Measurements from ENCODE around the gene TMA7. TPM values are rescaled to one million over a fixed set of nuclear protein-coding genes. Genes with fewer than 3 reads are reported as not detected.

Gene TMA7
- total and polyA plus RNA-seq, 2 of the 13 experiments (the other 11 are each of a cell fraction or from before 2014, with no cell fraction given) = 100 to 486 TPM

DNA sequence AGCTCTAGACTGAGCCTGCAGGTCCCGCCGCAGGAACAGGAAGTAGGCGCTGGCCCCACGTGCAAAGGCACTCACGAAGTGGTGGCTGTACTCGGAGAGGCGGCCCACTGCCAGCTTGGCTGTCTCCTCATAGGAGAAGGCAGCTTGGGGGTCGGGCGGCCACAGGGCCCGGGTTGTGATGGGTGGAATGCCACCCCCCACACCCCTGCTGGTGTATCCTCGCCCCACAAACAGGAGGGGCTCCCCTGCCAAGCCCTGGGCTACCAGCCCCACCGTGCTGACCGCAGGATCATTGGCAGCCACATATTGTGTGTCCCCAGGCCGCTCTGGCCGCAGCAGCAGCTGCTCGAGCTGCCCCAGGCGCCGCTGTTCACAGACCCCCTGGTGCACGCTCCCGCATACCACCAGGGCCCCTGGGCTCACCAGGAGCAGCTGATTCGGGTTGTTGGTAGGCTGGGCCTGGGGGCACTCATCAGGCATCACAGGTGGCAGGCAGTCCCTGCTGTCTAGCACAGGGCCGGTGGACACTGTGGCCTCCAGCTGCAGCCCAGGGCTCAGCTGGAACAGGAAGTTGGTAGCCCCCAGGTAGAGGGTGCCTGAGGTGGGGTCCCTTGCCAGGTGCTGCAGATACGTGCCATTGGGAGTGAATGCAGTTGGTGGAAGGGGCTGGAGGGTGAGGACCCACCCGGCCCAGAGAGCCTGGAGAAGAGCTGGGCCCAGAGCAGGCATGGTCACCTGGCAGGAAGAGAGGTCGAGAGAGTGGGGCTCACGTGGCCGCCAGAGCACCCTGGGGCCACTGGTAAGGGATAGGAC lies 16.0 kb upstream of the TMA7 start (continued):
- peak; percentile 28 for TF ChIP-seq AGO1 (IDR thresholded peaks at IDR 0.05; ENCODE audit: low read depth, low read length, poor library complexity, severe bottlenecking)
- no peak for TF ChIP-seq BORCS8-MEF2B (CRISPR knock-in tag; IDR thresholded peaks at IDR 0.05)
- no peak for TF ChIP-seq CEBPB (IDR thresholded peaks at IDR 0.05; ENCODE audit: borderline replicate concordance, low read depth, low read length)
- TF ChIP-seq ZNF761 (CRISPR knock-in tag; conservative IDR thresholded peaks at IDR 0.05) = no peak
- TF ChIP-seq AGO2 (optimal IDR thresholded peaks at IDR 0.05; ENCODE audit: low read depth, low read length) = peak; percentile 93
- peak; percentile 81 for TF ChIP-seq RBFOX2 (IDR thresholded peaks at IDR 0.05; ENCODE audit: low read depth, low read length)
- TF ChIP-seq ZSCAN22 (CRISPR knock-in tag; IDR thresholded peaks at IDR 0.05) = no peak
- no peak for TF ChIP-seq SRSF9 (IDR thresholded peaks at IDR 0.05; ENCODE audit: borderline replicate concordance, insufficient read depth, low read depth, low read length, poor library complexity, severe bottlenecking)
- 0 out of 2 replicates have a peak, but pooled peaks have one; percentile 18 for TF ChIP-seq HNRNPL (IDR thresholded peaks at IDR 0.05; ENCODE audit: low read depth, low read length)

DNA sequence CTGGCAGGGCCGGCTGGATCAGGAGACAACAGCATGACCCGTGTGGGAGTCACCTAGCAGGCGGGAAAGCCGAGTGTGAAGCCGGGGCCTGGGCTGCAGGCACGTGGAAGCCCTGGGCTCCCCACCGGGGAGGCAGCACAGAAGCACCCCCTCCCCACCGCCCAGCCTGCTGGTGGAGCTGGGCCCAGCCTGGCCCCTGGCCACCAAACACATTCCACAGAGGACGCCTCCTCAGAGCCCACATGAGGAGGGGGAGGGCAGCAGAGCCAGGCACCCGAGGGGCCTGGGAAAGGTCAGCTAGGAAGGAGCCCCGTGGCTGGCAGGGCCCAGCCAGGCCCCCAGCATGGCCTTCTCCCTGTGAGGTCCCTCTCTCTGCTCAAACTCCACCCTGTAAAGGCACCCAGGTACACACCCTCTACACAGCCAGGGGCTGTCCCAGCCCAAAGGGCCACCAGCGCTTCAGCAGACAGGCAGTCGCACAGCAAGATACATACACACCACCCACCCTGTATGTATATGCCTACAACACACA lies 14.7 kb upstream of the TMA7 start:
- Histone ChIP-seq H3K4me1 (ENCODE audit: insufficient read depth, low read length) (peaks cover 68% of the 10 kb centered on the region), H3K9ac (ENCODE audit: insufficient read depth, low read depth, low read length) (peak overlapping the region; percentile 96), H3K9me3 (ENCODE audit: low read length) (no peaks in the 10 kb centered on the region), H3K27me3 (ENCODE audit: control insufficient read depth in 1 of 2, insufficient read depth in 2 of 2, low read length in 2 of 2) (no peaks in the 10 kb centered on the region), H3K4me2 (ENCODE audit: low read depth, low read length) (peak overlapping the region; percentile 100), H3K36me3 (replicated peaks in 1 of 2; ENCODE audit: control insufficient read depth in 1 of 2, insufficient read depth in 2 of 2, low read length in 2 of 2) (peaks cover 35 to 54% of the 10 kb centered on the region in 2 experiments), H3K4me3 (replicated peaks in 1 of 3; ENCODE audit: insufficient read depth in 1 of 3, low read depth in 2 of 3, low read length in 3 of 3) (peak overlapping the region in 1 of 3 experiments; percentile 93; a peak in 2 of 6 replicates), H4K20me1 (ENCODE audit: insufficient read depth, low read length) (peaks cover 80% of the 10 kb centered on the region), H3K27ac (ENCODE audit: extremely low read length, insufficient read depth, low read length) (peak overlapping the region; percentile 99), H3K79me2 (ENCODE audit: insufficient read depth, low read length) (peaks cover 71% of the 10 kb centered on the region), H2AFZ (ENCODE audit: low read length) (no peak overlapping the region)
- no TSS peak for BruUV-seq (replicated peaks)
- WGBS (ENCODE audit: low lambda C conversion rate) = 81% methylated on average over 6 of the region's 13 CpGs
- DNase-seq (ENCODE audit: low spot score) (no peak), ATAC-seq (no peak), FAIRE-seq (no peak)
- ChIA-PET CTCF (ENCODE audit: low intra/inter-chr PET ratio, low total read pairs) (interaction anchor here (3.1 kb wide), 1 partner anchor 10 kb away, joined by 14 read pairs; no protein-coding TSS in a partner anchor), POLR2A (interaction anchor here (1.0 to 3.0 kb wide), 4 partner anchors 11 to 22 kb away, joined by 3 to 17 read pairs (median 10); partner anchors contain the start of genes CCDC51 and TMA7)
- intact Hi-C loops (cut with micrococcal nuclease; ENCODE audit: unreplicated experiment) (no loop called here), in situ Hi-C loops (cut with HindIII; ENCODE audit: extremely low pct_ligation_motif_present, low pct_unique_long_range_greater_than_20kb) (no loop called here)
- TF ChIP-seq MIER2 (CRISPR knock-in tag; IDR thresholded peaks at IDR 0.05) (no peak), ZNF557 (CRISPR knock-in tag; IDR thresholded peaks at IDR 0.05) (no peak), RBFOX2 (IDR thresholded peaks at IDR 0.05; ENCODE audit: low read depth, low read length) (peak; percentile 82), NR2F2 (IDR thresholded peaks at IDR 0.05; ENCODE audit: borderline replicate concordance, low read depth) (no peak), ZNF20 (CRISPR knock-in tag; IDR thresholded peaks at IDR 0.05) (no peak), ZNF274 (CRISPR knock-in tag; IDR thresholded peaks at IDR 0.05) (no peak), AGO2 (optimal IDR thresholded peaks at IDR 0.05; ENCODE audit: low read depth, low read length) (peak; percentile 93), ZNF768 (CRISPR knock-in tag; IDR thresholded peaks at IDR 0.05) (no peak), ZNF761 (CRISPR knock-in tag; conservative IDR thresholded peaks at IDR 0.05) (no peak), HNRNPLL (IDR thresholded peaks at IDR 0.05; ENCODE audit: low read depth, low read length, poor library complexity, severe bottlenecking) (peak; percentile 23), MBNL3 (CRISPR knock-in tag; conservative IDR thresholded peaks at IDR 0.05) (no peak), ZNF564 (CRISPR knock-in tag; IDR thresholded peaks at IDR 0.05) (no peak), RFXAP (CRISPR knock-in tag; IDR thresholded peaks at IDR 0.05; ENCODE audit: borderline replicate concordance) (no peak), ZNF629 (CRISPR knock-in tag; conservative IDR thresholded peaks at IDR 0.05) (no peak)
- TF ChIP-seq, protein P1, sequence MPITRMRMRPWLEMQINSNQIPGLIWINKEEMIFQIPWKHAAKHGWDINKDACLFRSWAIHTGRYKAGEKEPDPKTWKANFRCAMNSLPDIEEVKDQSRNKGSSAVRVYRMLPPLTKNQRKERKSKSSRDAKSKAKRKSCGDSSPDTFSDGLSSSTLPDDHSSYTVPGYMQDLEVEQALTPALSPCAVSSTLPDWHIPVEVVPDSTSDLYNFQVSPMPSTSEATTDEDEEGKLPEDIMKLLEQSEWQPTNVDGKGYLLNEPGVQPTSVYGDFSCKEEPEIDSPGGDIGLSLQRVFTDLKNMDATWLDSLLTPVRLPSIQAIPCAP (CRISPR knock-in tag; IDR thresholded peaks at IDR 0.05; ENCODE audit: low read depth) = no peak
